ENCODE data around the gene ZSCAN18.

DNA sequence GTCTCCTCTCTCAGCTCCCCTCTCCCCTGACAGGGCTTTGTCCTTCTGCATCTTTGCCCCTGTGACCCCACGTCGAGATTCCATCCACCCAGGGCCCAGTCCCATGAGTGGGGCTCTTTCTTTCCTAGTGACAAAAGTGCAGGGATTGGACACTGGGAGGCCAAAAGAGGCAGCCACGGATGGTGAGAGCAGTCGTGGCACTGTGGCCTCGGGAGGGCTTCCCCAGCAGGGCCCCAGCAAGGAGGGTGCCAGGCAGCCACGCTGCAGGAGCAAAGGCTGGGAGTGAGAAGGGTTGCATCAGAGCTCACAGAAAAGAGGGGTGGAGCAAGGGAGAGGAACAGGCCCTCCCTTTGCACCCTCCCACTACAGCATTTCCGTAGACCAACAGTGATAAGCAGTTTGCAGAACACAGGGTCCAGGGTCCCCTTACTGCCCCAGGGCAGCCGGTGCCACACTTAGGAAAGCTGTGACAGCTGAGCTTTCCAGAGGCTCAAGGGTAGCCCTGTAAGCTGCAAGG, 59.3 kb downstream of the ZSCAN18 start:
- TF ChIP-seq, protein P1, sequence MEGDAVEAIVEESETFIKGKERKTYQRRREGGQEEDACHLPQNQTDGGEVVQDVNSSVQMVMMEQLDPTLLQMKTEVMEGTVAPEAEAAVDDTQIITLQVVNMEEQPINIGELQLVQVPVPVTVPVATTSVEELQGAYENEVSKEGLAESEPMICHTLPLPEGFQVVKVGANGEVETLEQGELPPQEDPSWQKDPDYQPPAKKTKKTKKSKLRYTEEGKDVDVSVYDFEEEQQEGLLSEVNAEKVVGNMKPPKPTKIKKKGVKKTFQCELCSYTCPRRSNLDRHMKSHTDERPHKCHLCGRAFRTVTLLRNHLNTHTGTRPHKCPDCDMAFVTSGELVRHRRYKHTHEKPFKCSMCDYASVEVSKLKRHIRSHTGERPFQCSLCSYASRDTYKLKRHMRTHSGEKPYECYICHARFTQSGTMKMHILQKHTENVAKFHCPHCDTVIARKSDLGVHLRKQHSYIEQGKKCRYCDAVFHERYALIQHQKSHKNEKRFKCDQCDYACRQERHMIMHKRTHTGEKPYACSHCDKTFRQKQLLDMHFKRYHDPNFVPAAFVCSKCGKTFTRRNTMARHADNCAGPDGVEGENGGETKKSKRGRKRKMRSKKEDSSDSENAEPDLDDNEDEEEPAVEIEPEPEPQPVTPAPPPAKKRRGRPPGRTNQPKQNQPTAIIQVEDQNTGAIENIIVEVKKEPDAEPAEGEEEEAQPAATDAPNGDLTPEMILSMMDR (IDR thresholded peaks at IDR 0.05): no peak
- no peak for TF ChIP-seq POLR2AphosphoS5 (IDR thresholded peaks at IDR 0.05)
- TF ChIP-seq POLR2A (IDR thresholded peaks at IDR 0.05): no peak
